Measurements from ENCODE around the gene OR4C13. TPM values are rescaled to one million over a fixed set of nuclear protein-coding genes. Genes with fewer than 3 reads are reported as not detected.

OR4C13 gene
- total and polyA plus RNA-seq, 2 of the 13 experiments (the other 11 are each of a cell fraction or from before 2014, with no cell fraction given) = not detected

DNA sequence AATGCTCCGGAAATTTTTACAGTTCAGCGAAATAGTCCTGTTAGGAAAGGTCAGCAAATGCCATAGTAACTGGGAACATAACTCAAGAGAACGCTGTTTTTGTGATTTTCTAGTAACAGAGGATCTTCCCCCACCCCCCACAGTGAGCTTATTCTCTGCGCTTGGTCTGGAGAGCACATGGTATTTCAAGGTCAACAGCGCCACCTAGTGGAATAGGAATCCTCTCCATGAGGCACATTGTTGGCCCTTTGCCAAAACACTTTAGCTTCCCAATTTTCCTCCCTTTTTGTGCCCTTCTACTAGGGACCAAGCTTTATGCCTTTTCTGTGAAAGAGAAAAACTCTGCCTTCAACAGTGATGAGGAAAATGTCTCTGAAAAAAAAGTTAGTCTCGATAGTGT, 43.4 kb downstream of the OR4C13 start:
- FAIRE-seq = peak; percentile 76
- no peaks in the 10 kb centered on the region for H3K36me3 ChIP-seq (replicated peaks in 1 of 2; ENCODE audit: control insufficient read depth in 1 of 2, insufficient read depth in 2 of 2, low read length in 2 of 2)
- no peak overlapping the region for H2AFZ ChIP-seq (ENCODE audit: low read length)
- intact Hi-C loops (cut with micrococcal nuclease; ENCODE audit: unreplicated experiment) (loop anchor here (5.0 to 10.0 kb wide), 2 partner anchors 471 to 1878 kb away; no protein-coding TSS in a partner anchor), in situ Hi-C loops (cut with HindIII; ENCODE audit: extremely low pct_ligation_motif_present, low pct_unique_long_range_greater_than_20kb) (no loop called here)
- H3K9me3 ChIP-seq (ENCODE audit: low read length) = peaks cover 2% of the 10 kb centered on the region; the same call in 1 of the 2 replicates
- no peak overlapping the region for H3K27ac ChIP-seq (ENCODE audit: extremely low read length, insufficient read depth, low read length)
- no peak overlapping the region for H3K4me3 ChIP-seq (replicated peaks in 1 of 3; ENCODE audit: insufficient read depth in 1 of 3, low read depth in 2 of 3, low read length in 3 of 3)
- H3K9ac ChIP-seq (ENCODE audit: insufficient read depth, low read depth, low read length) = no peak overlapping the region
- peak; percentile 73 for DNase-seq (ENCODE audit: low spot score)
- no peaks in the 10 kb centered on the region for H3K27me3 ChIP-seq (ENCODE audit: control insufficient read depth in 1 of 2, insufficient read depth in 2 of 2, low read length in 2 of 2)
- no peaks in the 10 kb centered on the region for H3K4me1 ChIP-seq (ENCODE audit: insufficient read depth, low read length)
- BruUV-seq (replicated peaks) = no TSS peak
- POLR2A ChIA-PET = no interaction called here
- H4K20me1 ChIP-seq (ENCODE audit: insufficient read depth, low read length) = no peaks in the 10 kb centered on the region
- H3K4me2 ChIP-seq (ENCODE audit: low read depth, low read length) = no peak overlapping the region
- H3K79me2 ChIP-seq (ENCODE audit: insufficient read depth, low read length) = no peaks in the 10 kb centered on the region
- ATAC-seq = peak; percentile 89
- CTCF ChIA-PET (ENCODE audit: low intra/inter-chr PET ratio, low total read pairs) = interaction anchor here (1.2 to 1.9 kb wide), 2 partner anchors 766 to 1687 kb away, joined by 3 to 6 read pairs; no protein-coding TSS in a partner anchor
- WGBS (ENCODE audit: low lambda C conversion rate) = 3% methylated on average over 6 of the region's 6 CpGs
- TF ChIP-seq, protein P1, sequence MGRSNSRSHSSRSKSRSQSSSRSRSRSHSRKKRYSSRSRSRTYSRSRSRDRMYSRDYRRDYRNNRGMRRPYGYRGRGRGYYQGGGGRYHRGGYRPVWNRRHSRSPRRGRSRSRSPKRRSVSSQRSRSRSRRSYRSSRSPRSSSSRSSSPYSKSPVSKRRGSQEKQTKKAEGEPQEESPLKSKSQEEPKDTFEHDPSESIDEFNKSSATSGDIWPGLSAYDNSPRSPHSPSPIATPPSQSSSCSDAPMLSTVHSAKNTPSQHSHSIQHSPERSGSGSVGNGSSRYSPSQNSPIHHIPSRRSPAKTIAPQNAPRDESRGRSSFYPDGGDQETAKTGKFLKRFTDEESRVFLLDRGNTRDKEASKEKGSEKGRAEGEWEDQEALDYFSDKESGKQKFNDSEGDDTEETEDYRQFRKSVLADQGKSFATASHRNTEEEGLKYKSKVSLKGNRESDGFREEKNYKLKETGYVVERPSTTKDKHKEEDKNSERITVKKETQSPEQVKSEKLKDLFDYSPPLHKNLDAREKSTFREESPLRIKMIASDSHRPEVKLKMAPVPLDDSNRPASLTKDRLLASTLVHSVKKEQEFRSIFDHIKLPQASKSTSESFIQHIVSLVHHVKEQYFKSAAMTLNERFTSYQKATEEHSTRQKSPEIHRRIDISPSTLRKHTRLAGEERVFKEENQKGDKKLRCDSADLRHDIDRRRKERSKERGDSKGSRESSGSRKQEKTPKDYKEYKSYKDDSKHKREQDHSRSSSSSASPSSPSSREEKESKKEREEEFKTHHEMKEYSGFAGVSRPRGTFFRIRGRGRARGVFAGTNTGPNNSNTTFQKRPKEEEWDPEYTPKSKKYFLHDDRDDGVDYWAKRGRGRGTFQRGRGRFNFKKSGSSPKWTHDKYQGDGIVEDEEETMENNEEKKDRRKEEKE (IDR thresholded peaks at IDR 0.05) = no peak
- TF ChIP-seq MTA1 (CRISPR knock-in tag; IDR thresholded peaks at IDR 0.05; ENCODE audit: borderline replicate concordance) (no peak), LCORL (IDR thresholded peaks at IDR 0.05) (peak; percentile 83), LCORL (CRISPR knock-in tag; IDR thresholded peaks at IDR 0.05) (no peak), STAG1 (CRISPR knock-in tag; IDR thresholded peaks at IDR 0.05) (peak; percentile 69), JDP2 (CRISPR knock-in tag; IDR thresholded peaks at IDR 0.05; ENCODE audit: borderline replicate concordance) (no peak), RAD21 (CRISPR knock-in tag; IDR thresholded peaks at IDR 0.05) (peak; percentile 52), ZNF572 (CRISPR knock-in tag; IDR thresholded peaks at IDR 0.05) (no peak), ZNF83 (CRISPR knock-in tag; IDR thresholded peaks at IDR 0.05; ENCODE audit: borderline replicate concordance) (no peak), MED1 (CRISPR knock-in tag; IDR thresholded peaks at IDR 0.05) (no peak), SMC3 (IDR thresholded peaks at IDR 0.05; ENCODE audit: low read length) (peak; percentile 45), ARNT (IDR thresholded peaks at IDR 0.05) (no peak), RBFOX2 (IDR thresholded peaks at IDR 0.05; ENCODE audit: low read depth, low read length) (no peak), NFIC (IDR thresholded peaks at IDR 0.05; ENCODE audit: low read length) (peak; percentile 69; the same call in 1 of the 2 replicates), MED13 (CRISPR knock-in tag; IDR thresholded peaks at IDR 0.05) (no peak), ZFP36 (IDR thresholded peaks at IDR 0.05; ENCODE audit: borderline replicate concordance, low read depth, low read length, partially characterized antibody) (no peak), MAFG (CRISPR knock-in tag; IDR thresholded peaks at IDR 0.05) (no peak)
- TF ChIP-seq, protein P2, sequence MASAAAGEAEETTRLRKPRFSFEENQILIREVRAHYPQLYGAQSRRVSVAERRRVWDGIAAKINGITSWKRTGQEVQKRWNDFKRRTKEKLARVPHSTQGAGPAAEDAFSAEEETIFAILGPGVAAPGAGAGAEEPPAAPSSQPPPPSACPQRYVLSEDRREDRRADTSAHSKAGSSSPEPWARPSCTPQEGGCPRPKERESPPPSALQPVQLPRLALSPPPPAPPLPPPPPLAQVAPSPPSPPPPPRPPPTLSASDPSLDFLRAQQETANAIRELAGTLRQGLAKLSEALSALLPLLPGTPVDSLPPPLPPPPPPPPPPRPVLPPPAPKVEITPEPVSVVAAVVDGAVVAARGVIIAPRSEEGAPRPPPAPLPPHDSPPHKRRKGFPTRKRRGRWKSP (CRISPR knock-in tag; IDR thresholded peaks at IDR 0.05) = no peak
- TF ChIP-seq, protein P3, sequence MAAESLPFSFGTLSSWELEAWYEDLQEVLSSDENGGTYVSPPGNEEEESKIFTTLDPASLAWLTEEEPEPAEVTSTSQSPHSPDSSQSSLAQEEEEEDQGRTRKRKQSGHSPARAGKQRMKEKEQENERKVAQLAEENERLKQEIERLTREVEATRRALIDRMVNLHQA (CRISPR knock-in tag; IDR thresholded peaks at IDR 0.05) = no peak
- TF ChIP-seq, protein P4, sequence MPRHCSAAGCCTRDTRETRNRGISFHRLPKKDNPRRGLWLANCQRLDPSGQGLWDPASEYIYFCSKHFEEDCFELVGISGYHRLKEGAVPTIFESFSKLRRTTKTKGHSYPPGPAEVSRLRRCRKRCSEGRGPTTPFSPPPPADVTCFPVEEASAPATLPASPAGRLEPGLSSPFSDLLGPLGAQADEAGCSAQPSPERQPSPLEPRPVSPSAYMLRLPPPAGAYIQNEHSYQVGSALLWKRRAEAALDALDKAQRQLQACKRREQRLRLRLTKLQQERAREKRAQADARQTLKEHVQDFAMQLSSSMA (CRISPR knock-in tag; IDR thresholded peaks at IDR 0.05) = no peak
- TF ChIP-seq, protein P5, sequence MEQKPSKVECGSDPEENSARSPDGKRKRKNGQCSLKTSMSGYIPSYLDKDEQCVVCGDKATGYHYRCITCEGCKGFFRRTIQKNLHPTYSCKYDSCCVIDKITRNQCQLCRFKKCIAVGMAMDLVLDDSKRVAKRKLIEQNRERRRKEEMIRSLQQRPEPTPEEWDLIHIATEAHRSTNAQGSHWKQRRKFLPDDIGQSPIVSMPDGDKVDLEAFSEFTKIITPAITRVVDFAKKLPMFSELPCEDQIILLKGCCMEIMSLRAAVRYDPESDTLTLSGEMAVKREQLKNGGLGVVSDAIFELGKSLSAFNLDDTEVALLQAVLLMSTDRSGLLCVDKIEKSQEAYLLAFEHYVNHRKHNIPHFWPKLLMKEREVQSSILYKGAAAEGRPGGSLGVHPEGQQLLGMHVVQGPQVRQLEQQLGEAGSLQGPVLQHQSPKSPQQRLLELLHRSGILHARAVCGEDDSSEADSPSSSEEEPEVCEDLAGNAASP (CRISPR knock-in tag; IDR thresholded peaks at IDR 0.05; ENCODE audit: borderline replicate concordance) = no peak

All from HepG2 (cell line).